ENCODE results near the gene SPDEF.

SPDEF gene

GRCh38 chr6:34534146-34534545 lies 22.0 kb downstream of the SPDEF start:
- TF ChIP-seq SNAI2 (CRISPR knock-in tag; IDR thresholded peaks at IDR 0.05) = no peak
- TF ChIP-seq ZNF8 (CRISPR knock-in tag; IDR thresholded peaks at IDR 0.05) = no peak
- no peak for TF ChIP-seq GLIS3 (CRISPR knock-in tag; IDR thresholded peaks at IDR 0.05)
- no peak for TF ChIP-seq ZNF565 (CRISPR knock-in tag; conservative IDR thresholded peaks at IDR 0.05; ENCODE audit: low read depth)
- no peak for TF ChIP-seq RARB (CRISPR knock-in tag; IDR thresholded peaks at IDR 0.05)
- TF ChIP-seq CSDC2 (CRISPR knock-in tag; IDR thresholded peaks at IDR 0.05) = no peak
- no peak for TF ChIP-seq ISL1 (CRISPR knock-in tag; IDR thresholded peaks at IDR 0.05)
- TF ChIP-seq TCF4 (CRISPR knock-in tag; IDR thresholded peaks at IDR 0.05; ENCODE audit: borderline replicate concordance) = no peak
- ATAC-seq = no peak

- TF ChIP-seq TOX (CRISPR knock-in tag; IDR thresholded peaks at IDR 0.05; ENCODE audit: borderline replicate concordance) (no peak), ZNF565 (CRISPR knock-in tag; conservative IDR thresholded peaks at IDR 0.05; ENCODE audit: low read depth) (no peak), TSHZ2 (CRISPR knock-in tag; IDR thresholded peaks at IDR 0.05) (no peak), PPARA (CRISPR knock-in tag; IDR thresholded peaks at IDR 0.05; ENCODE audit: borderline replicate concordance) (no peak), CSRNP3 (CRISPR knock-in tag; IDR thresholded peaks at IDR 0.05) (no peak), TCF4 (CRISPR knock-in tag; IDR thresholded peaks at IDR 0.05; ENCODE audit: borderline replicate concordance) (no peak), CREB5 (CRISPR knock-in tag; IDR thresholded peaks at IDR 0.05; ENCODE audit: low read depth) (no peak), ZFP30 (CRISPR knock-in tag; IDR thresholded peaks at IDR 0.05) (no peak), ISL1 (CRISPR knock-in tag; IDR thresholded peaks at IDR 0.05) (no peak), CSDC2 (CRISPR knock-in tag; IDR thresholded peaks at IDR 0.05) (no peak), ESRRG (CRISPR knock-in tag; IDR thresholded peaks at IDR 0.05) (no peak), RARB (CRISPR knock-in tag; IDR thresholded peaks at IDR 0.05) (no peak), GLIS3 (CRISPR knock-in tag; IDR thresholded peaks at IDR 0.05) (no peak), ARNTL (CRISPR knock-in tag; IDR thresholded peaks at IDR 0.05; ENCODE audit: borderline replicate concordance, low read depth) (no peak), ZNF8 (CRISPR knock-in tag; IDR thresholded peaks at IDR 0.05) (no peak)
- no peak for ATAC-seq
Observed at GRCh38 chr6:34532230-34532629, 23.9 kb downstream of the SPDEF start.

GRCh38 chr6:34531580-34532201 lies 24.4 kb downstream of the SPDEF start:
- TF ChIP-seq ISL1 (CRISPR knock-in tag; IDR thresholded peaks at IDR 0.05) (no peak), CSDC2 (CRISPR knock-in tag; IDR thresholded peaks at IDR 0.05) (no peak), ZNF70 (CRISPR knock-in tag; IDR thresholded peaks at IDR 0.05) (no peak), GLIS3 (CRISPR knock-in tag; IDR thresholded peaks at IDR 0.05) (no peak), TOX (CRISPR knock-in tag; IDR thresholded peaks at IDR 0.05; ENCODE audit: borderline replicate concordance) (no peak), ZNF8 (CRISPR knock-in tag; IDR thresholded peaks at IDR 0.05) (no peak), ESRRG (CRISPR knock-in tag; IDR thresholded peaks at IDR 0.05) (no peak), ZC3H10 (CRISPR knock-in tag; IDR thresholded peaks at IDR 0.05) (no peak), BACH2 (CRISPR knock-in tag; IDR thresholded peaks at IDR 0.05; ENCODE audit: borderline replicate concordance) (no peak), ARNTL (CRISPR knock-in tag; IDR thresholded peaks at IDR 0.05; ENCODE audit: borderline replicate concordance, low read depth) (no peak), ZNF565 (CRISPR knock-in tag; conservative IDR thresholded peaks at IDR 0.05; ENCODE audit: low read depth) (no peak), PATZ1 (CRISPR knock-in tag; IDR thresholded peaks at IDR 0.05; ENCODE audit: borderline replicate concordance) (no peak), ZFP30 (CRISPR knock-in tag; IDR thresholded peaks at IDR 0.05) (no peak), CREB5 (CRISPR knock-in tag; IDR thresholded peaks at IDR 0.05; ENCODE audit: low read depth) (no peak), SNAI2 (CRISPR knock-in tag; IDR thresholded peaks at IDR 0.05) (no peak), OSR1 (CRISPR knock-in tag; IDR thresholded peaks at IDR 0.05) (no peak), RARB (CRISPR knock-in tag; IDR thresholded peaks at IDR 0.05) (no peak), TCF4 (CRISPR knock-in tag; IDR thresholded peaks at IDR 0.05; ENCODE audit: borderline replicate concordance) (no peak)
- ATAC-seq = no peak; the same call in 2 of the 3 replicates
